HCT116 (cell line): ENCODE data around the gene FAM50B. TPM values are rescaled to one million over a fixed set of nuclear protein-coding genes. Genes with fewer than 3 reads are reported as not detected.

Experiments
- ATAC-seq: fragments of 200-7000 bp; cut with Tn5 transposase; 2 replicates; pipeline ENCODE4 v1.9.1; 2020; ENCODE audit warnings: mild to moderate bottlenecking, moderate library complexity
- BruUV-seq: library from RNA; stranded (reverse); fragments of 400-500 nt; replicated peaks from 2 replicates; lab custom pipeline; 2021; lab: Mats Ljungman, UMichigan
- CTCF ChIA-PET: fragments of 300-600 bp; sonication (Branson Sonifier 250); formaldehyde crosslinking; loops from one replicate; lab custom pipeline; 2021; ENCODE audit warnings: antibody characterized with exemption; lab: Charles Lee
- POLR2A ChIA-PET: fragments of 300-600, 350-600 bp; sonication (Branson Sonifier 250); formaldehyde crosslinking; loops from one replicate; lab custom pipeline; 2021; ENCODE audit warnings: antibody characterized with exemption; lab: Charles Lee
- RAD21 ChIA-PET, 2 experiments: fragments of 300-600 bp; sonication (Branson Sonifier 250); formaldehyde crosslinking; loops; one replicate each; lab custom pipeline; 2023; ENCODE audit warnings: low total read pairs in 2 of 2; ENCODE audit not compliant: uncharacterized antibody in 2 of 2, unreplicated experiment in 2 of 2, low non-redundant PET in 1 of 2; lab: Charles Lee
- DNase-seq: peaks from one replicate; pipeline ENCODE4 v3.0.0-alpha.2; 2010; ENCODE audit warnings: low read depth, low spot score
- H2AFZ ChIP-seq: fragments of 200-600 bp; shearing (Covaris generic), sonication (generic); 2 replicates; pipeline ENCODE4 v1.6.1; 2017; ENCODE audit warnings: low read depth, mixed run types, mixed read lengths, antibody characterized with exemption, low read length; ENCODE audit not compliant: poor library complexity, severe bottlenecking
- H3K27ac ChIP-seq: 2 replicates; pipeline ENCODE4 v1.5.1; 2012; ENCODE audit warnings: low read depth, low read length
- H3K27me3 ChIP-seq: fragments of 200-600 bp; sonication (generic); 2 replicates; pipeline ENCODE4 v1.6.1; 2016; ENCODE audit warnings: mixed run types, low read length, mixed read lengths; ENCODE audit not compliant: insufficient read depth
- H3K36me3 ChIP-seq, 2 experiments: fragments of 200-500 bp in 1 of 2; fragments of 200-600 bp in 1 of 2; sonication (Bioruptor generic) in 1 of 2; sonication (generic) in 1 of 2; 2 replicates each; pipeline versions ENCODE4 v1.5.1 to v1.6.1; 2014 to 2016; ENCODE audit warnings: low read length in 2 of 2, inconsistent platforms in 1 of 2, mixed read lengths in 1 of 2, mixed run types in 1 of 2; ENCODE audit not compliant: insufficient read depth in 2 of 2, control insufficient read depth in 1 of 2
- H3K4me1 ChIP-seq, 2 experiments: fragments of 200-600 bp in 1 of 2; sonication (generic) in 1 of 2; 2 replicates each; pipeline versions ENCODE4 v1.5.1 to v1.6.1; 2012 to 2017; ENCODE audit warnings: low read length in 2 of 2, inconsistent platforms in 1 of 2, mild to moderate bottlenecking in 1 of 2, mixed read lengths in 1 of 2, mixed run types in 1 of 2, moderate library complexity in 1 of 2; ENCODE audit not compliant: insufficient read depth in 2 of 2, control insufficient read depth in 1 of 2
- H3K4me2 ChIP-seq: fragments of 200-600 bp; sonication (generic); 2 replicates; pipeline ENCODE4 v1.6.1; 2017; ENCODE audit warnings: mixed run types, low read length, mixed read lengths
- H3K4me3 ChIP-seq, 2 experiments: fragments of 200-600 bp in 1 of 2; sonication (generic) in 1 of 2; replicated peaks in 1 of 2; 2 replicates each; pipeline ENCODE4 v1.5.1; 2011 to 2016; ENCODE audit warnings: low read length in 2 of 2, control low read depth in 1 of 2, low read depth in 1 of 2, mild to moderate bottlenecking in 1 of 2, mixed read lengths in 1 of 2, mixed run types in 1 of 2
- H3K79me2 ChIP-seq: fragments of 200-600 bp; sonication (generic); 2 replicates; pipeline ENCODE4 v1.6.1; 2017; ENCODE audit warnings: mild to moderate bottlenecking, mixed run types, low read length, moderate library complexity, mixed read lengths; ENCODE audit not compliant: insufficient read depth
- H3K9ac ChIP-seq: fragments of 200-600 bp; sonication (generic); 2 replicates; pipeline ENCODE4 v1.6.1; 2016; ENCODE audit warnings: low read length, mixed read lengths
- H3K9me2 ChIP-seq: fragments of 200-600 bp; sonication (generic), shearing (Covaris generic); 2 replicates; pipeline ENCODE4 v1.6.1; 2017; ENCODE audit warnings: mixed run types, mild to moderate bottlenecking, moderate library complexity; ENCODE audit not compliant: insufficient read depth
- H3K9me3 ChIP-seq, 2 experiments: fragments of 200-500 bp in 1 of 2; fragments of 200-600 bp in 1 of 2; sonication (Bioruptor generic) in 1 of 2; sonication (generic) in 1 of 2; 2 replicates each; pipeline ENCODE4 v1.6.1; 2014 to 2017; ENCODE audit warnings: low read length in 2 of 2, mixed read lengths in 2 of 2, inconsistent platforms in 1 of 2, low read depth in 1 of 2, mild to moderate bottlenecking in 1 of 2, mixed run types in 1 of 2, moderate library complexity in 1 of 2; ENCODE audit not compliant: control insufficient read depth in 1 of 2, insufficient read depth in 1 of 2
- H4K20me1 ChIP-seq: fragments of 200-600 bp; sonication (generic), shearing (Covaris generic); 2 replicates; pipeline ENCODE4 v1.6.1; 2017; ENCODE audit warnings: mixed run types, mild to moderate bottlenecking, moderate library complexity; ENCODE audit not compliant: insufficient read depth
- ATF3 ChIP-seq: IDR thresholded peaks from 2 replicates; pipeline ENCODE4 v1.6.1; 2012
- ELF1 ChIP-seq: IDR thresholded peaks from 2 replicates; pipeline ENCODE4 v1.6.1; 2012; ENCODE audit warnings: low read depth, borderline replicate concordance
- EZH2 ChIP-seq: fragments of 200-600 bp; sonication (generic); IDR thresholded peaks from 2 replicates; pipeline ENCODE4 v1.6.1; 2017; ENCODE audit warnings: antibody characterized with exemption, mixed run types
- SIN3A ChIP-seq: IDR thresholded peaks from 2 replicates; pipeline ENCODE4 v1.6.1; 2012; ENCODE audit warnings: low read depth
- TCF7L2 ChIP-seq: IDR thresholded peaks from 2 replicates; pipeline ENCODE4 v1.7.0; 2011; ENCODE audit warnings: borderline replicate concordance, inconsistent platforms; ENCODE audit not compliant: insufficient read depth, insufficient read length; ENCODE audit errors: extremely low read depth
- YY1 ChIP-seq: IDR thresholded peaks from 2 replicates; pipeline ENCODE4 v1.6.1; 2011; ENCODE audit warnings: low read length, low read depth, moderate library complexity, mild to moderate bottlenecking; ENCODE audit not compliant: insufficient replicate concordance; ENCODE audit errors: extremely low read depth
- ZFX ChIP-seq: fragments of 450-650 bp; IDR thresholded peaks from 2 replicates; pipeline ENCODE4 v1.6.1; 2017
- intact Hi-C: fragments of 100-400 bp; cut with micrococcal nuclease; formaldehyde crosslinking; loops from 2 replicates; pipeline ENCODE4 v1.10.0; 2022
- total RNA-seq: library from RNA; stranded (reverse); gene quantifications from one replicate; pipeline ENCODE4 v1.2.1, GENCODE V29; 2021; ENCODE audit not compliant: unreplicated experiment
- TF ChIP-seq, protein P1 (sequence below), 3 experiments: fragments of 200-600 bp in 1 of 3; sonication (generic) in 1 of 3; IDR thresholded peaks in 2 of 3; conservative IDR thresholded peaks in 1 of 3; 2 replicates each; pipeline ENCODE4 v1.5.1; 2012 to 2017; ENCODE audit warnings: low read depth in 2 of 3, low read length in 2 of 3, antibody characterized with exemption in 1 of 3, borderline replicate concordance in 1 of 3, control low read depth in 1 of 3, mild to moderate bottlenecking in 1 of 3, mixed read lengths in 1 of 3, mixed run types in 1 of 3, moderate library complexity in 1 of 3; ENCODE audit not compliant: insufficient read depth in 1 of 3

Gene FAM50B
- total RNA-seq, 1 experiment from 2014 or later = 0.86 TPM

DNA sequence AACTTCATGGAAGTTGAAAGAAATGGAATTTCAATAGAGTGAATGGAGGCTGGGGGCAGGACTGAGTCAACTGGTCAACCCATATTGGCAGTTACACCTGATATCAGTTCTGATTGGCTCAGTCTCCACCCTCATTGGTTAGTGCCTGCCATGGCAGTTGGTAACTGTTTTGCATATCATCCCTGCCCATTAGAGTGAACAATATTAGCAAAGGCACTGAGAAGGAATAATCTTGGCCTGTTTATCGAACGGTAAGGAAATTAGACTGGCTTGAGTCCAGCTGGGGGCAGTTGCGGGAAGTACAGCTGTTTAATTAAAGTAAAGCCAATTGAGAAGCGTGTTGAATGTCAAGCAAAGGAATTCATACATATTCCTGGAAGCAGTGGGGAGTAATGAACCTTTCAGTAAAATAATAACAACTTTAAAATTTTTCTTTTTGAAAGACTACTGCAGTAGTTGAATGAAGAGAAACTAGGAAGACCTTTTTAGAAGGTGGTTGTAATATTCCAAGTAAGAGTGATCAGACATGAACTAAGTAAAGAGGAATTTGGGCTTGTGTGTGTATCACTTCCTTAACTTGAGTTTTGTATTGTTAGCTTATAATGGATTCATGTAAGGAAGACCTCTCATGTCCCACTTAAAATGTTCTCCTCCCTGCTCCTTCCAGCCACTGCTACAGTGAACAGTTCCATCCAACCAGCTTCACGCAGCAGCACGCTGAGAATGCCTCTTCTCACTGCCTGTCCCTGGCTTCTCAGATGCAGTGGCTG lies 17.2 kb upstream of the FAM50B start:
- Histone ChIP-seq H3K9ac (no peak overlapping the region), H3K9me3 (no peaks in the 10 kb centered on the region), H3K4me3 (no peak overlapping the region), H3K27ac (no peak overlapping the region), H4K20me1 (no peaks in the 10 kb centered on the region), H3K4me1 (no peaks in the 10 kb centered on the region; a peak in 1 of 4 replicates)
- no peak for ATAC-seq
- TF ChIP-seq, protein P1, sequence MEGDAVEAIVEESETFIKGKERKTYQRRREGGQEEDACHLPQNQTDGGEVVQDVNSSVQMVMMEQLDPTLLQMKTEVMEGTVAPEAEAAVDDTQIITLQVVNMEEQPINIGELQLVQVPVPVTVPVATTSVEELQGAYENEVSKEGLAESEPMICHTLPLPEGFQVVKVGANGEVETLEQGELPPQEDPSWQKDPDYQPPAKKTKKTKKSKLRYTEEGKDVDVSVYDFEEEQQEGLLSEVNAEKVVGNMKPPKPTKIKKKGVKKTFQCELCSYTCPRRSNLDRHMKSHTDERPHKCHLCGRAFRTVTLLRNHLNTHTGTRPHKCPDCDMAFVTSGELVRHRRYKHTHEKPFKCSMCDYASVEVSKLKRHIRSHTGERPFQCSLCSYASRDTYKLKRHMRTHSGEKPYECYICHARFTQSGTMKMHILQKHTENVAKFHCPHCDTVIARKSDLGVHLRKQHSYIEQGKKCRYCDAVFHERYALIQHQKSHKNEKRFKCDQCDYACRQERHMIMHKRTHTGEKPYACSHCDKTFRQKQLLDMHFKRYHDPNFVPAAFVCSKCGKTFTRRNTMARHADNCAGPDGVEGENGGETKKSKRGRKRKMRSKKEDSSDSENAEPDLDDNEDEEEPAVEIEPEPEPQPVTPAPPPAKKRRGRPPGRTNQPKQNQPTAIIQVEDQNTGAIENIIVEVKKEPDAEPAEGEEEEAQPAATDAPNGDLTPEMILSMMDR (IDR thresholded peaks at IDR 0.05 in 2 of 3, conservative IDR thresholded peaks at IDR 0.05 in 1 of 3; ENCODE audit: borderline replicate concordance in 1 of 3, insufficient read depth in 1 of 3, low read depth in 2 of 3, low read length in 2 of 3) = no peak
- TF ChIP-seq ELF1 (no peak), SIN3A (no peak), YY1 (no peak), EZH2 (no peak), ZFX (no peak), ATF3 (no peak), TCF7L2 (no peak)
- TF ChIP-seq, all 23 proteins: peak for 0
- Histone ChIP-seq H3K79me2 (no peaks in the 10 kb centered on the region), H2AFZ (no peak overlapping the region), H3K36me3 (no peaks in the 10 kb centered on the region), H3K4me2 (no peak overlapping the region), H3K9me2 (no peaks in the 10 kb centered on the region; the same call in 1 of the 2 replicates), H3K27me3 (no peaks in the 10 kb centered on the region)
- no peak for DNase-seq
- ChIA-PET RAD21 (no interaction called here), POLR2A (no interaction called here), CTCF (interaction anchor here (2.0 kb wide), 1 partner anchor 146 kb away, joined by 5 read pairs; no protein-coding TSS in a partner anchor)
- intact Hi-C loops = no loop called here
- BruUV-seq = no TSS peak
